Pancreas (tissue), 10 donors: ENCODE results near the gene DPYSL5. TPM values are rescaled to one million over a fixed set of nuclear protein-coding genes. Genes with fewer than 3 reads are reported as not detected.
A peak's percentile ranks its signal among the peaks of the same experiment; 100 is the strongest.

Experiments
- ATAC-seq, 4 donors: fragments of 200-7000 bp; cut with Tn5 transposase; one replicate each; pipeline versions ENCODE4 v1.8.0 to v1.9.1; 2020; ENCODE audit warnings: mild to moderate bottlenecking in 4 of 4, moderate library complexity in 4 of 4
- DNase-seq, 6 donors: peaks; one replicate each; pipeline ENCODE4 v3.0.0-alpha.2; 2020
- FAIRE-seq: peaks from 2 replicates; lab custom pipeline; 2012; peaks lifted over from hg19 to GRCh38; lab: Jason Lieb, UNC
- H3K27ac ChIP-seq, 4 donors: fragments of 200-600 bp; sonication (generic); 1 replicate in 3 of 4; 2 replicates in 1 of 4; pipeline versions ENCODE4 v1.5.0 to v1.8.0; 2020
- H3K27me3 ChIP-seq, 4 donors: fragments of 200-600 bp; one replicate each; pipeline ENCODE4 v1.8.0; 2021
- H3K36me3 ChIP-seq, 3 donors: fragments of 200-600 bp; sonication (generic) in 1 of 3; one replicate each; pipeline versions ENCODE4 v1.5.0 to v1.8.0; 2020 to 2021
- H3K4me1 ChIP-seq, 3 donors: fragments of 200-600 bp; one replicate each; pipeline ENCODE4 v1.8.0; 2021
- H3K4me3 ChIP-seq, 4 donors: fragments of 200-600 bp; sonication (generic) in 2 of 4; one replicate each; pipeline versions ENCODE4 v1.5.0 to v1.8.0; 2020 to 2021
- H3K9me3 ChIP-seq, 4 donors: fragments of 200-600 bp; one replicate each; pipeline ENCODE4 v1.8.0; 2021
- CTCF ChIP-seq, 4 donors: fragments of 200-600 bp; sonication (generic) in 3 of 4; IDR thresholded peaks; one replicate each; pipeline versions ENCODE4 v1.5.0 to v1.8.0; 2021; ENCODE audit warnings: antibody characterized with exemption in 4 of 4
- WGBS, 2 donors: extraction: QIAGEN DNeasy Blood & Tissue Kit; methylation state at CpG; one replicate each; pipeline ENCODE4 v1.1.7; 2013; 5-methylcytosine and 5-hydroxymethylcytosine counted together
- intact Hi-C, 3 donors: fragments of 100-400 bp; cut with DNase I; formaldehyde crosslinking; loops; one replicate each; pipeline versions ENCODE4 v1.11.1 to v1.14.2; 2022
- polyA plus RNA-seq, 2 donors: library from polyadenylated mRNA; stranded (reverse); fragments of 200-250 nt; gene quantifications; one replicate each; pipeline ENCODE4 v1.2.3, GENCODE V29; 2013
- total RNA-seq, 6 donors: library from RNA; stranded (reverse); fragmentation: NEBNext Ultra II Directional in 4 of 6; extraction: Animal tissue kit (Norgen Biotek cat#: 25700) in 4 of 6; gene quantifications; one replicate each; pipeline versions ENCODE4 v1.2.1 to v1.2.4, GENCODE V29; 2021 to 2023
- donor health status: healthy with polysubstance abuse.
- donor health status: DM: no; HTN: no; CAD: no; lungs with moderate emphysema.
- donor health status: DM: no; HTN: no; CAD: no.
- donor health status: control.
- donor health status: control.
- donor health status: Bipolar disorder and iron deficiency.
- donor health status: DM: yes; HTN: yes; CAD: no.
- donor health status: DM: no; HTN: no; CAD: no.
- donor health status: DM: no; HTN: no; CAD: no.
- donor health status: DM: yes; HTN: yes; CAD: no.

The DPYSL5 gene
- total and polyA plus RNA-seq, 8 donors: 0.02 to 0.12 (median 0.09) TPM; not detected in 5

DNA sequence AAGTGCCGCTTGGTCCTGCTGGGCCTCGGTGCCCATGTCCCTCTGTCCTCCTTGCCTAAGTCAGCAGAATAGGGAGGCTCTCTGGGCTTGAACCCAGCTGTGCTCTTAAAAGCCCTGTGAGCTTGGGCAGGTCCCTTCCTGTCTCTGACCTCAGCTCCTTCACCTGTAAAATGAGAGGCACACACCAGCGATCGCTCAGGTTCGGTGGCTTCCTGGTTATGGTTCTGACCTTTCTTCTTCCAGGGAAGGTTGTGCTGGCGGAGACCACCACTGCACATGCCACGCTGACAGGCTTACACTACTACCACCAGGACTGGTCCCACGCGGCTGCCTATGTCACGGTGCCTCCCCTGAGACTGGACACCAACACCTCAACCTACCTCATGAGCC lies 86.4 kb downstream of the DPYSL5 start:
- Histone ChIP-seq H3K9me3 (no peaks in the 10 kb centered on the region), H3K4me1 (no peaks in the 10 kb centered on the region), H3K4me3 (no peak overlapping the region), H3K36me3 (no peaks in the 10 kb centered on the region), H3K27ac (no peak overlapping the region), H3K27me3 (no peaks in the 10 kb centered on the region)
- intact Hi-C loops: no loop called here
- FAIRE-seq: no peak
- peak in 1 of 6 donors; percentile 2 for DNase-seq
- ATAC-seq: no peak
- no peak for TF ChIP-seq CTCF (IDR thresholded peaks at IDR 0.05)
- 80 to 89% methylated on average over 10 of the region's 10 CpGs for WGBS, 2 donors

GRCh38 chr2:26934985-26935384 lies 87.1 kb downstream of the DPYSL5 start:
- FAIRE-seq (no peak), DNase-seq (no peak), ATAC-seq (no peak)
- no peaks in the 10 kb centered on the region for H3K27me3 ChIP-seq
- no peak overlapping the region for H3K4me3 ChIP-seq
- H3K4me1 ChIP-seq: no peaks in the 10 kb centered on the region
- H3K9me3 ChIP-seq: no peaks in the 10 kb centered on the region
- intact Hi-C loops: no loop called here
- no peak for TF ChIP-seq CTCF (IDR thresholded peaks at IDR 0.05)
- H3K36me3 ChIP-seq: no peaks in the 10 kb centered on the region
- no peak overlapping the region for H3K27ac ChIP-seq
- WGBS, 2 donors: 49 to 61% methylated on average over 3 of the region's 3 CpGs

- DNase-seq (no peak), FAIRE-seq (no peak), ATAC-seq (no peak)
- Histone ChIP-seq H3K4me1 (no peaks in the 10 kb centered on the region), H3K27me3 (no peaks in the 10 kb centered on the region), H3K27ac (no peak overlapping the region), H3K4me3 (no peak overlapping the region), H3K9me3 (no peaks in the 10 kb centered on the region), H3K36me3 (no peaks in the 10 kb centered on the region)
- intact Hi-C loops: no loop called here
- TF ChIP-seq CTCF (IDR thresholded peaks at IDR 0.05): no peak
- 81 to 85% methylated on average over 5 of the region's 5 CpGs for WGBS, 2 donors
Observed at GRCh38 chr2:26936855-26937254, 88.9 kb downstream of the DPYSL5 start.

DNA sequence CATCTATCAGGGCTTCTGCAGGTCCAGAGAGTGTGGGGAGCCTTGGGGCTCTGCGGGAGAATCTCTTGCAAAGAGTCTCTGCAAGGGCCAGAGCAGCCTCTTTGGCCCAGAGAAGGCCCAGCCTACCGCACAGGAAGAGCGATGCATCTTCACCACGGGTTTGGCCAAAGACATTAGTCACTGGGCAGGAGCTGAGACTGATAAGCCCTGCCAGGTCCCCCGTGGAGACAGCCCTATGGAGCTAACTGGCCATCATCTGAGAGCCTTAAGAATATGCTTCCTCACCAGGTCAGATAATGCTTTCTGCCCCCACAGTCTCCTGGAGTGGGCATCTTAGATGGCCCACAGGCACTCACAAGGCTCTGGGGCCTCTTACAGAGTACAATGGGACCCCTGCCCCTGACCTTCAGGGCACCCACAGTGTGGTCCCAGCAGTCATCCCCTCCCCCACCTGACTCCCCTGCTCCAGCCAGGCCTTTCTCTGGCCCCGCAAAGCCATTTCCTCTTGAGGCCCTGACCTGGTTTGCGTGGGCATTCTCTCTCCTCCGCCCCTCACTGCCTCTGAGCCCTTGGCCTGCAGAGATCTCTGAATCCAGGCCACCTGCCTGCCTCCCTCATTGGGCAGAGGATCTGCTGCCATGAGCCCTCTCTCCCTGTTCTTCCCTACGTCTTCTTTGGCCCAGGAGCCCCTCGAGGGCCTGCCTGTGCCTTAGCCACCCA lies 90.6 kb downstream of the DPYSL5 start:
- 71 to 75% methylated on average over 10 of the region's 10 CpGs for WGBS, 2 donors
- H3K27ac ChIP-seq: no peak overlapping the region
- no peaks in the 10 kb centered on the region for H3K4me1 ChIP-seq
- H3K4me3 ChIP-seq: no peak overlapping the region
- intact Hi-C loops: no loop called here
- no peaks in the 10 kb centered on the region for H3K9me3 ChIP-seq
- TF ChIP-seq CTCF (IDR thresholded peaks at IDR 0.05): no peak
- DNase-seq (no peak), FAIRE-seq (no peak), ATAC-seq (no peak)
- H3K36me3 ChIP-seq: no peaks in the 10 kb centered on the region
- H3K27me3 ChIP-seq: no peaks in the 10 kb centered on the region

DNA sequence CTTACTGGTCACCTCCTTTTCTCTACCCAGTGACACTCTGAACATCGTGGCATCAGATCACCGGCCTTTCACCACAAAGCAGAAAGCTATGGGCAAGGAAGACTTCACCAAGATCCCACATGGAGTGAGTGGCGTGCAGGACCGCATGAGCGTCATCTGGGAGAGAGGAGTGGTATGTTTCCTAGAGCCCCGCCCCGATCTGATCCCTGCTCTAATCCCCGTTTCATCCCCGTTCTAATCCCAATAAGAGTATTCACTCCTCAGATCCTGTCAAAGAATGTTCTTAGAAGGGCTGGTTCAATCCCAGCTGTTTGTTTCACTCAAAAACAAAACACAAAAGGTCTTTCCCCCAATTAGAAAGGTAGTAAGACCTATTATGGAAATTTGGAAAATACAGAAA lies 92.1 kb downstream of the DPYSL5 start:
- Histone ChIP-seq H3K27ac (no peak overlapping the region), H3K36me3 (no peaks in the 10 kb centered on the region), H3K4me1 (no peaks in the 10 kb centered on the region), H3K27me3 (no peaks in the 10 kb centered on the region), H3K4me3 (no peak overlapping the region), H3K9me3 (no peaks in the 10 kb centered on the region)
- WGBS, 2 donors: 80 to 86% methylated on average over 9 of the region's 9 CpGs
- no peak for DNase-seq
- ATAC-seq: no peak
- FAIRE-seq: no peak
- intact Hi-C loops: loop anchor here in 1 of 3 donors (5.0 kb wide), 1 partner anchor 93 kb away; the partner anchor contains the start of gene DPYSL5
- no peak for TF ChIP-seq CTCF (IDR thresholded peaks at IDR 0.05)
